PC-9 (cell line): ENCODE results near the gene PFKFB3.

Source experiments
- CTCF ChIP-seq: fragments of 200-600 bp; sonication (generic); conservative IDR thresholded peaks from 2 replicates; pipeline ENCODE4 v1.6.1; 2017; ENCODE audit warnings: mixed run types, antibody characterized with exemption, mild to moderate bottlenecking, moderate library complexity
- EZH2 ChIP-seq: fragments of 200-600 bp; sonication (generic); IDR thresholded peaks from 2 replicates; pipeline ENCODE4 v1.8.0; 2017; ENCODE audit warnings: antibody characterized with exemption, low read depth

GRCh38 chr10:6282454-6282958, 79.8 kb downstream of the PFKFB3 start:
- TF ChIP-seq CTCF (no peak), EZH2 (no peak)
